SW480 (cell line): Measurements from ENCODE around the gene KMT5B.
"Not testable (repeated sequence)": the region's sequence is repeated elsewhere in the genome, so short reads cannot be mapped to it uniquely, and the experiment has no call there.

Experiments used
- DNase-seq: peaks from one replicate; pipeline ENCODE4 v3.0.0-alpha.2; 2016; ENCODE audit warnings: low spot score

Gene KMT5B

GRCh38 chr11:68213135-68213515, at the start of gene KMT5B:
TSS of gene KMT5B (minus strand) at chr11:68213296. CDS start at chr11:68190076, 23,220 bp downstream.
- peak; percentile 32 for DNase-seq

GRCh38 chr11:68262544-68262827, 49.4 kb upstream of the KMT5B start:
- DNase-seq = no peak

- DNase-seq = no peak
These were observed 48.9 kb upstream of the KMT5B start for GRCh38 chr11:68261749-68262543.

DNA sequence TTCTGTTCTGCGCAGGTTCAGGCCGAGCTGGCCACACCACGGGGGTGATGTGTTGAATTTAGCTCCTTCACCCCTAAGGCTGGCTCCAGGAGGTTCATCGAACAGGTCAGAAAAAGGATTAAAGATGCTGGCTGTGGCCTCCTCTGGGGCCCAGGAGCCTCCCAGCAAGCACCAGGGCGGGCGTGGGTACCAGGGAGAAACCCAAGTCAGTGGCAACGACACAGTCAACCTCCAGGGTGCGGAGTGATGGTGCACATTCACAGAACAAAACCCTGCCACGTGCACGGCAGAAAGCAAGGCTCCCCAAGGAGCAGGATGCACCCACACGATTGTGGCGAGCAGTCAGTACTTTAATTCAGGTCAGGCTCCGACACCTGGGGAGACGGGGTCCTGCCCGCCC, 47.9 kb upstream of the KMT5B start:
- DNase-seq = no peak

DNA sequence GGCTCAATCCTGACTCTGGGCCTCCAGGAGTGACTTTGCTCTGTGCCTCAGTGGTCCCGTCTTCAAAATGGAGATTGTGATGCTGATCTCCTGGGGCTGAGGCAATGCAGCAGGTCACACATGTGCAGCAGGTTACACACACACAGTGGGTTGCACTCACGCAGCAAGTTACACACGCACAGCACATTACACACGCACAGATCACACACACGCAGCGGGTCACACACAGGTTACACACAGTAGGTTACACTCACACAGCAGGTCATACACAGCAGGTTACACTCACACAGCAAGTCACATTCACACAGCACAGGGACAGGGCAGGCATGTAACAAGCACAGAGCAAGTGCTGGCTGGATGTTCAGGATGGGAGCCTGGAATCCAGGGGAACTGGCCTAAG, 47.4 kb upstream of the KMT5B start:
- DNase-seq = no peak

GRCh38 chr11:68259122-68259959, 46.2 kb upstream of the KMT5B start:
- no peak for DNase-seq

GRCh38 chr11:68258363-68258765, 45.3 kb upstream of the KMT5B start:
- DNase-seq = no peak

DNA sequence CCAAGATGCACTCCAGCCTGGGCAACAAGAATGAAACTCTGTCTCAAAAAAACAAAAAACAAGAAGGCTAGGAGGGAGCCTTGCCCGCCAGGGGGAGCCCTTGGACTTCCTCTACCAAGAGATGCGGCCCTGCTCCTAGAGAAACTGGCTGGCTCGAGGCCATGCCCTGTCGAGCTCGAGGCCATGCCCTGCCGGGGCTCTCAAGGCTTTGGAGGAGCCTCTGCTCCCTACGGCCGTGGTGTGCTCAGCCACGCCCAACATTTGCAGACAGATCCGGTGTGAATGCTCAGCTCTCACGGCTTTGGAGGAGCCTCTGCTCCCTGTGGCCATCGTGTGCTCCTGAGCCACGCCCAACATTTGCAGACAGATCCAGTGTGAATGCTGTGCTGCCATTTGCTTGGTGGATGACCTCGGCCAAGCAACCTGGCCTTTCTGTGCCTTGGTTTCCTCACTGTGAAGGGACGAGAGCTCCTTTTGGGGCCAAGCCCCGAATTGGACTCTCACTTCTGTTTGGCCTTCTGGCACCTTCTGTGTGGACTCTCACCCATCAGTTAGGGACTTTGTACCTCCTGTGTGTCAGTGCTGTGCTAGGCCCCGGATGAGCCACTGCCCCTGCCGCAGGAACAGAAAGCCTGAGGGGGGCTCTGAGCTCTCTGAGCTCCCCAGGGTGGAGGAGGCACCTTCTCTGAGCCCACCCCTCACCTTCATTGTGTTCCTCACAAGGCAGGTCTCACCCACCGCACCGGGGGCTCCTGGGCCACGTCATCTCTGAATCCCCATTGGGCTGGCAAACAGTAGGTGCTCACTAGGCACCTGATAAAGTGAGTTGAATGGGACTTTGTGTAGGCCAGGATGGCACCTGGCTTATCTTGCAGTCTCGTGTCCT, 44.6 kb upstream of the KMT5B start:
- DNase-seq = peak; percentile 93

DNA sequence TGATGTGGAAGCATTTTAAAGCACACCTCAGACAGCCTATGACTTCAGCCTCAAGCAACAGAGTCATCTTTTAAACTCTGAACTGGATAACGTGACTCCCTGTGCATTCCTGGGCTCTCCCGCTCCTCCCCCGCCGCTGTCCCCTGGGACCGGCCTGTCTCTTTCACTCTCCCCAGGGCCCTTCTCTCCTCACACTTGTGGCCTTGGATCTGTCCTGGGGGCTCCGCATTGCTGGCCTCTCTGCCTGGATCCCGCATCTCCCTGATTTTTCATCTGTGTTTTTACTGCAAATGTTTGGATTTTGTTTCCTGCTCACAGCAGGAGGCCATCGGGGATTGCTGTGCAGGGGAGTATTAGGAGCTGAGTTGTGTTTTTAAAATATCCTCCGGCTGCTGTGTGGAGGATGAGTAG, 43.2 kb upstream of the KMT5B start:
- DNase-seq = no peak

- no peak for DNase-seq
These were observed 42.4 kb upstream of the KMT5B start for GRCh38 chr11:68255526-68255925.

GRCh38 chr11:68254421-68254820, 41.3 kb upstream of the KMT5B start:
- no peak for DNase-seq

GRCh38 chr11:68251765-68252164, 38.7 kb upstream of the KMT5B start:
- DNase-seq = no peak

GRCh38 chr11:68244912-68245311, 31.8 kb upstream of the KMT5B start:
- DNase-seq = not testable (repeated sequence)

GRCh38 chr11:68243847-68244246, 30.8 kb upstream of the KMT5B start:
- not testable (repeated sequence) for DNase-seq

DNA sequence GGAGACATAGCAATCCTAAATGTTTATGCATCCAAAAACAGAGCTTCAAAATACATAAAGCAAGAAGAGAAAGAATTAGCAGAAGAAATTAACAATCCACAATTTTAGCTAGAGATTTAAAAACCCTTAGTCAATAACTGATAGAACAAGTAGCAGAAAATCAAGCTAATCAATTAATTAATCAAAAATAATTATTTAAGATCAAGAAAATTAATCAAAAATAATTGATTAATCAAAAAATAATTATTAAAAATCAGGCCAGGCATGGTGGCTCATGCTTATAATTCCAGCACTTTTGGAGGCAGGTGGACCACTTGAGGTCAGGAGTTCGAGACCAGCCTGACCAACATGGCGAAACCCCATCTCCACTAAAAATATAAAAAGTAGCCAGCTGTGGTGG, 29.5 kb upstream of the KMT5B start:
- DNase-seq = no peak

GRCh38 chr11:68231621-68232020, 18.5 kb upstream of the KMT5B start:
- no peak for DNase-seq

- no peak for DNase-seq
These were observed 16.5 kb upstream of the KMT5B start for GRCh38 chr11:68229601-68230000.

DNA sequence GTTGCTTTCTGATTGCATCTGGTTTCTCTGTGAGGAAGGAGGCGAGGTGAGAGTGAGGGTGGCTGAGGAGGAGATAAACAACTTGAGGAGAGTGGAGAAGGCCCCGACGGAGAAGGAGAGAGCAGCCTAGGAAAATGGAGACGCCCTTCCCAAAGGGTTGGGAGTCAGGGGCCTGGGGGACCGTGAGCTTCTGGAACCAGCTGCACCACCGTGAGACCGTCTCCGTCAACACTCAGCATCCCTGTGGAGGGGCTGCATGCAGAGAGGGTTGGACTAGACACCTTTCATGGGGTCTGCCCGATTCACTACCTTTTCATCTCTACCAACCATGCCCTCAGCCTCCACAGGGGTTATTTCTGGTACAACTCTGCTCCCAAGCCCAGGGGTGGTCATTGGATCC, 13.3 kb upstream of the KMT5B start:
- no peak for DNase-seq

- DNase-seq = no peak
These were observed 11.5 kb upstream of the KMT5B start for GRCh38 chr11:68224606-68225005.

- no peak for DNase-seq
These were observed 10.2 kb upstream of the KMT5B start for GRCh38 chr11:68223275-68223674.

GRCh38 chr11:68221406-68221805, 8.3 kb upstream of the KMT5B start:
- DNase-seq = no peak

DNA sequence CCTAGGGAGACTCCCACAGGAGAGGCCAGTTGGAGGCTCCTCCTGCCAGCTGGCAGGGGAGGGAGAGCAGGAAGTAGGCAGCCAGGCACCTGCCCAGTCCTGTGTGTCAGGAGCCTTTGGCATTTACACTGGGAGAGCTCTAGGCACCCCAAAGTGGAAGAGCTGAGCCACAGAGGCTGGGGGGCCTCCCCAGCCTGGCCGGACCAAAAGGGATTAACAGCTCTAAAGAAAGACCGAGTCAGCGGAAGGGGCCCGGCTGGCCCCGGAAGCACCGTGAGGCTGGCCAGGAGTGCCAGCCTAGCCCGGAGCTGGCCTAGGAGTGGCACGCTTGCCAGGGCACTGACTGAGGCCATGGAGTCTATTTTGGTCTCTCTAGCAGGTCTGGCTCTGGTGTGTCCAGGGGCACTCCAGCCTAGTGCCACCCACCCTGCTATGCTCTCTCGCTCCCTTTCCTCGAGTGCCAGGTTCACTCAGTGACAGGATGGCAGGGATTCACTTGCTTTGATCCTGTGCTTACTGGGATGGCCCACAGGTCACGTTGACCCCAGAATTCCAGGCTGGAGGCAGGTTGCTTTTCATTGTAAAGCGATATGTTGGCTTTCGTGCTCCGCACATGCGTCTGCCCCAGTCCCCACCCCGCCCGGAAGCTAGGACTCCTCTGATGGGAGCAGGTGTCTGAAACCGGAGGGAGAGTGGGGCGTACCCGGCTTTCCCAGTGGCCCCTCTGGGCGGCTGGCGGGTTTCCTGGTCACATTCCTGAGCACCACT, 3.3 kb upstream of the KMT5B start:
- DNase-seq = peak; percentile 91
